ENCODE results near the gene TMEM37. TPM values are rescaled to one million over a fixed set of nuclear protein-coding genes. Genes with fewer than 3 reads are reported as not detected.

TMEM37 gene
- total RNA-seq, 1 experiment from 2014 or later, result 2.3 TPM

- no peaks in the 10 kb centered on the region for H3K27me3 ChIP-seq (ENCODE audit: insufficient read depth, low read length)
- H4K20me1 ChIP-seq (ENCODE audit: insufficient read depth), result no peaks in the 10 kb centered on the region
- H3K27ac ChIP-seq (ENCODE audit: low read depth, low read length), result no peak overlapping the region
- H3K9me3 ChIP-seq (ENCODE audit: control insufficient read depth in 1 of 2, insufficient read depth in 1 of 2, low read depth in 1 of 2, low read length in 2 of 2), result no peaks in the 10 kb centered on the region
- ChIA-PET CTCF (interaction anchor here (0.9 kb wide), 1 partner anchor 11 kb away, joined by 3 read pairs; no protein-coding TSS in a partner anchor), RAD21 (ENCODE audit: low non-redundant PET in 1 of 2, low total read pairs in 2 of 2, uncharacterized antibody in 2 of 2, unreplicated experiment in 2 of 2) (no interaction called here), POLR2A (no interaction called here)
- DNase-seq (ENCODE audit: low read depth, low spot score) (no peak), ATAC-seq (no peak)
- no peaks in the 10 kb centered on the region for H3K79me2 ChIP-seq (ENCODE audit: insufficient read depth, low read length)
- H2AFZ ChIP-seq (ENCODE audit: low read depth, low read length, poor library complexity, severe bottlenecking), result no peak overlapping the region
- peaks cover 11 to 12% of the 10 kb centered on the region in 2 experiments for H3K4me1 ChIP-seq (ENCODE audit: control insufficient read depth in 1 of 2, insufficient read depth in 2 of 2, low read length in 2 of 2)
- no peaks in the 10 kb centered on the region for H3K36me3 ChIP-seq (ENCODE audit: control insufficient read depth in 1 of 2, insufficient read depth in 2 of 2, low read length in 2 of 2)
- no peak overlapping the region for H3K4me2 ChIP-seq (ENCODE audit: low read length)
- no peak overlapping the region for H3K4me3 ChIP-seq (replicated peaks in 1 of 2; ENCODE audit: low read depth in 1 of 2, low read length in 2 of 2)
- intact Hi-C loops (cut with micrococcal nuclease), result no loop called here
- BruUV-seq (replicated peaks), result no TSS peak
- no peaks in the 10 kb centered on the region for H3K9me2 ChIP-seq (ENCODE audit: insufficient read depth)
- TF ChIP-seq CBX3 (IDR thresholded peaks at IDR 0.05; ENCODE audit: low read depth) (no peak), ELF1 (IDR thresholded peaks at IDR 0.05; ENCODE audit: borderline replicate concordance, low read depth) (no peak), YY1 (IDR thresholded peaks at IDR 0.05; ENCODE audit: extremely low read depth, insufficient replicate concordance, low read depth, low read length) (no peak), POLR2AphosphoS5 (IDR thresholded peaks at IDR 0.05; ENCODE audit: low read depth, low read length) (no peak), CTCF (IDR thresholded peaks at IDR 0.05 in 2 of 3, conservative IDR thresholded peaks at IDR 0.05 in 1 of 3; ENCODE audit: borderline replicate concordance in 1 of 3, insufficient read depth in 1 of 3, low read depth in 2 of 3, low read length in 2 of 3) (no peak), RAD21 (IDR thresholded peaks at IDR 0.05; ENCODE audit: low read depth) (no peak), MAX (IDR thresholded peaks at IDR 0.05) (no peak), EZH2phosphoT487 (IDR thresholded peaks at IDR 0.05; ENCODE audit: borderline replicate concordance) (no peak), REST (IDR thresholded peaks at IDR 0.05; ENCODE audit: low read depth) (no peak), EGR1 (IDR thresholded peaks at IDR 0.05; ENCODE audit: low read depth) (no peak), ZBTB33 (IDR thresholded peaks at IDR 0.05; ENCODE audit: extremely low read depth, insufficient replicate concordance, low read length) (no peak), POLR2A (IDR thresholded peaks at IDR 0.05; ENCODE audit: borderline replicate concordance, extremely low read depth, insufficient read depth, insufficient read length) (no peak), SRF (IDR thresholded peaks at IDR 0.05; ENCODE audit: low read depth) (no peak), FOSL1 (IDR thresholded peaks at IDR 0.05; ENCODE audit: low read depth) (no peak), ATF3 (IDR thresholded peaks at IDR 0.05) (no peak), ZFX (IDR thresholded peaks at IDR 0.05) (no peak), CEBPB (IDR thresholded peaks at IDR 0.05; ENCODE audit: low read depth) (no peak), ZNF274 (IDR thresholded peaks at IDR 0.05; ENCODE audit: low read depth, low read length) (no peak)
- no peak overlapping the region for H3K9ac ChIP-seq (ENCODE audit: low read length)
These were observed 56.0 kb downstream of the TMEM37 start for GRCh38 chr2:119487434-119488244.

Measured in HCT116 (cell line).